NCI-H2196 (cell line): ENCODE data around the gene AIF1L.
"Not testable (repeated sequence)": the region's sequence is repeated elsewhere in the genome, so short reads cannot be mapped to it uniquely, and the experiment has no call there.

ENCODE experiments used
- DNase-seq: peaks from one replicate; lab custom pipeline; 2025; ENCODE audit not compliant: unreplicated experiment; lab: John Stamatoyannopoulos, UW

AIF1L gene

GRCh38 chr9:131097948-131098278, 1.6 kb downstream of the AIF1L start:
- DNase-seq = no peak

GRCh38 chr9:131098391-131099101, 2.2 kb downstream of the AIF1L start:
- no peak for DNase-seq

GRCh38 chr9:131099102-131099606, 2.8 kb downstream of the AIF1L start:
- no peak for DNase-seq

DNA sequence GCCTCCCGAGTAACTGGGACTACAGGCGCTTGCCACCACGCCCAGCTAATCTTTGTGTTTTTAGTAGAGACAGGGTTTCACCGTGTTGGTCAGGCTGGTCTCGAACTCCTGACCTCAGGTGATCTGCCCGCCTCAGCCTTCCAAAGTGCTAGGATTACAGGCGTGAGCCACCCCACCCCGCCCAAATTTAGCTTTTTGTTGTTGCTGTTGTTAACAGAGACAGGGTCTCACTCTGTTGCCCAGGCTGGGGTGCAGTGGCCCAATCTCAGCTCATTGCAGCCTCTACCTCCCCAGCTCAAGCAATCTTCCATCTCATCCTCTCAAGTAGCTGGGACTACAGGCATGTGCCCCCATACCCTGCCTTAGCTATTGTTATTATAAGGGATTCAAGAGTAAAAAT, 3.5 kb downstream of the AIF1L start:
- DNase-seq = not testable (repeated sequence)

GRCh38 chr9:131100445-131100844, 4.1 kb downstream of the AIF1L start:
- no peak for DNase-seq

DNA sequence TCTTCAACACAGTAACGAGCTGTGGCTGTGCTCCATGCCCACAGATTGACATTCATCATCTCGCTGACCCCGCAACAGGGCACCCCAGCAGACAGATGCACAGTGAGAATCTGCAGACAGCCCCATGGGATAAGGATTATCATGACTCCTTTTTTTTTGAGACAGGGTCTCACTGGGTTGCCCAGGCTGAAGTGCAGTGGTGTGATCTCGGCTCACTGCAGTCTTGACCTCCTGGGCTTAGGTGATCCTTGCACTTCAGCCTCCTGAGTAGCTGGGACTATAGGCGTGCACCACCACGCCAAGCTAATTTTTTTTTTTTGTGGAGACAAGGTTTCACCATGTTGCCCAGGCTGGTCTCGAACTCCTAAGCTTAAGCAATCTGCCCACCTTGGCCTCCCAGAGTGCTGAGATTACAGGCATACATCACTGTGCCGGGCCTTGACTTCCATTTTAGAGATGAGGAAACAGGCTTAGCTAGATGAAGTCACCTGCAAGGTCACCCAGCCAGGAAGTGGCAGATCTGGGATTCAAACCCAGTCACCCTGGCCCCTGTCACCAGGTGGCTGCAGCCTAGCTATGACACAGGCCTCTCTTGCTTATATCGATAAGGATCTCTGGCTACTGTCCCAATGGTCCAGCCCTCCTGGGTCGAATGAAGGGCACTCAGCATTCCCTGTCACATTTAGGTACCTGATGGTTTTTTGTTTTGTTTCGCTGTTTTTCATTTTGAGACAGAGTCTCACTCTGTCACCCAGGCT, 5.1 kb downstream of the AIF1L start:
- no peak for DNase-seq

GRCh38 chr9:131103024-131103423, 6.7 kb downstream of the AIF1L start:
- no peak for DNase-seq

- DNase-seq = no peak
Observed at GRCh38 chr9:131103535-131103934, 7.2 kb downstream of the AIF1L start.

DNA sequence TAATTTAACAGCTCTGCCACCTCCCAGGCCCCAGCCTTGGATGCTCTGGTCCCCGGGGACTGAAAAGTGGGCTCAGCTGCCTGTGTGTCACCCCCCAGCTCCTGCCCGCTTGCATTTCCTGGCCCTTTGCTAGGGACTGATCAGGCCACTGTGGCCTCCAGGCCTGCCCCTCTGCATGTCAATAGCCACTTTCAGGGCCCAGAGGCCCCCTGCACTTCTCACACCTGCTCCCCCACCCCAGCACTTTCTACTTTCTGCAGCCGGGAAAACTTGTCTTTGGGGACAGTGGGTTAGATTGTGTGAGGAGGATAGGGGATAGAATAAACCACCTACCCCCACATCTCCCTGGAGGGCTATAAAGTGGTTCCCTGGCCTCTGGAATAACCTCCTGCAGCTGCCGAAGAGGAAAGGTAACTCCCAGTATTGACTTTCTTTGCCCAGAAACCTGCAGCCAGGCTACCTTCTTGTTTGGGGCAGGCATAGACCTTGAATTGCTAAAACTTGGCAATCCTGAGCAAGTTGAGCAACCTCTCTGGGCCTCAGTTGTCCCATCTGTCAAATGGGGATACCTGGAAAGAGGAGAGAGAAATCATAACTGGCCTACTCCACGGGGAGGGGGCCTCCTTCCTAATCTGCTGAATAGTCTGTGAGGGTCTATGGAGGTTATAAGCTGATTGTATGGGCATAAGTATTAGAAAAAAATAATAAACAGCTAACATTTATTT, 7.8 kb downstream of the AIF1L start:
- no peak for DNase-seq

- DNase-seq = no peak
Observed at GRCh38 chr9:131105952-131106351, 9.6 kb downstream of the AIF1L start.

GRCh38 chr9:131107760-131108159, 11.4 kb downstream of the AIF1L start:
- DNase-seq = no peak

DNA sequence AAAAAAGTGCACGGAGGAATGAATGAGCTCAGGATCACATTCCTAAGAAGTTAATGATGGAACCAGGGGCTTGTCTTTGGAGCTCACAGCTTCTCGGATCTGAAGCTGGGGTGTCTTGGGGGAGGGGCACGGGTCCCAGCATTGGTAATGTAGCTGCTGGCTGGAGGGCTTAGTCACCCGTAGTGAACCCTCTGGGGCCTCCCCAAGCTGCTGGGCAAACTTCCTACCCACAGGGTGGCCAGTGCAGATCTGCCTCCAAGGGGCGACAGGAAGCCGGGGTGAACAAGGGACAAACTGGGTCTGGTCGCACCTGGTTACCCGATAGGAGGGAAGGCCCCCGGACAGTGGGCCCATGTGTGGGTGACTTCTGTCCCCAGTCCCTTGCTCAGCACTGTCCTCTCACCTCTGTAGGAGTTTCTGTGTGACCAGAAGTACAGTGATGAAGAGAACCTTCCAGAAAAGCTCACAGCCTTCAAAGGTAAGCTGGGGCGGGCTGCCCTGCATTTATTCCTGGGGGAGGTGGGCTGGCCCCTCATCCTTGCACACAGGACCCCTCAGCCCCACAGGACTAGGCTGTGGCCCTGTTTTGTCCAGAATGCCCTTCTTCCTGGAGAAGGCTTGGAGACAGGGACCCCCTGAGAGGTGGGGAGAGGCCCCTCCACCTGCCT, 15.0 kb downstream of the AIF1L start:
- DNase-seq = no peak

DNA sequence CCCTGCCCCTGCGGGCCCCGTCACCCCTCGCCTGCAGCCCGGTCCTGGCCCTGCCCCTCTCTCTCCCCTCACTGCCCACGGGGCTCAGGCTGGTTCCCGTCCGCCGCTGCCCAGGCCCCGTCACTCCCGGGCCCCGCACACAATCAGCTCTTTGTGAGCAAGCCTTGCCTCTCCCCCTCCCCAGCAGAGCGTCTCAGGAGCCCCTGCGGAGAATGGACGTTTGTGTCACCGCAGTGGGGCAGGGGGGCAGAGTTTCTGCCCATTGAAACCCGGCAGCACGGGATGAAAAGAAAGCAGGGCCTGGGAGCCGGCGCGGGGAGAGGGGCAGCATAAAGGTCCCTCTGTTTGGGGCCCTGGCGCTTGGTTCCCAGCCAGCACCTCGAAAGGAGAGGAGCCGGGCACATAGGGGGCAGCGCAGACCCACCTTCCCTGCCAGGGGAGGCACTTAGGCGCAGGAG, 15.6 kb downstream of the AIF1L start:
- no peak for DNase-seq

DNA sequence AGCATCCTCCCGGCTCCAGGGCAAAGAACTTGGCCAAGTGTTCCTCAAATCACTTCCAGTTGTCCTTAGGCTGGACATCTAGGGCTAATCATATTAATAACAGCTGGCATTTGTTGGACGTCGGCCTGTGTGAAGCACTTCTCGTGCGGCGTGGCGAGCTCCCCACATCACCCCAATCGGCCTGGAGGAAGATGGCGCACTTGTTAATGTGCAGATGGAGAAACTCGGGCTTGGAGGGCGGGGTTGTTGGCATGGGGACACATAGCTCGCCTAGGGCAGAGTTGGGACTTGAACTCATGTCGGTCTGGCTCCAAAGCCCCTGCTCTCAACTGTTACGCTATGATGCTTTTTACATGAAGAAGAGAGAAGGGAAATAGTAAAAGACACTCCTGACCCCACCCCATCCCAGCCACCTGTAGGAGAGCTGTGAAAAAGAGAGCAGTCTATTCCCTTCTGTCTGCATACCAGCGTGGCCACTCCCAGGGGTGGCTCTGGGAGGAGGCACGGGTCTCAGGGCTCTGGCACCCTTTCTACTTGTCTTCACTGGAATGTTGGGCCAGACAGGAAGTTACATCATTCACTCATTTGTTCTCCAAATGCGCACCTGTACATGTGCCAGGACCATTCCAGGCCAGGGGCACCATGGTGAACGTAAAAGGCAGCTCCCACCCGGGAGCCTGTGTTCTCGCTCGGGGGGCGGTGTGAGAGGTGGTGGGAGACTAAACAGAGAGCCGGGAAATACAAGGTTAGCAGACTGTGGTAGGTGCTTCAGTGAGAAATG, 16.2 kb downstream of the AIF1L start:
- DNase-seq = no peak

DNA sequence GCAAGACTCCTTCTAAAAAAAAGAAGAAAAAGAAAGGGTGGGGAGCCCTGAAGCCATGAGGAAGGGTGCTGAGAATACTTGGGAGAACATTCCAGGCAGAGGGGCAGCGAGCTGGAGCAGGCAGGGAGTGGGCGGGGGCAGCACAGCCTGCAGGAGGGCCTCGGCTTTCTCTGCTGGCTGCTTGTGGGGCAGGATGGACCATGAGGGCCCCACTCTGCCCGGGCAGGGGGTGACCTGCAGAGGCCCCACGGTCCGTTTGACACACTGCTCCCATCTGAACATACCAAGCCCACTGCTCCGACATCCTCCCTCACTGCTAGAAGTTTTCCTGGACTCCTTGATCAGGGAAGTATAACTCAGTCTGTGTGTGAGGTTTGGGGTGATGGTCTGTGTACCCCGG, 17.3 kb downstream of the AIF1L start:
- DNase-seq = no peak

- no peak for DNase-seq
Observed at GRCh38 chr9:131114084-131114535, 17.8 kb downstream of the AIF1L start.

GRCh38 chr9:131115360-131115742, 19.0 kb downstream of the AIF1L start:
- DNase-seq = not testable (repeated sequence)

DNA sequence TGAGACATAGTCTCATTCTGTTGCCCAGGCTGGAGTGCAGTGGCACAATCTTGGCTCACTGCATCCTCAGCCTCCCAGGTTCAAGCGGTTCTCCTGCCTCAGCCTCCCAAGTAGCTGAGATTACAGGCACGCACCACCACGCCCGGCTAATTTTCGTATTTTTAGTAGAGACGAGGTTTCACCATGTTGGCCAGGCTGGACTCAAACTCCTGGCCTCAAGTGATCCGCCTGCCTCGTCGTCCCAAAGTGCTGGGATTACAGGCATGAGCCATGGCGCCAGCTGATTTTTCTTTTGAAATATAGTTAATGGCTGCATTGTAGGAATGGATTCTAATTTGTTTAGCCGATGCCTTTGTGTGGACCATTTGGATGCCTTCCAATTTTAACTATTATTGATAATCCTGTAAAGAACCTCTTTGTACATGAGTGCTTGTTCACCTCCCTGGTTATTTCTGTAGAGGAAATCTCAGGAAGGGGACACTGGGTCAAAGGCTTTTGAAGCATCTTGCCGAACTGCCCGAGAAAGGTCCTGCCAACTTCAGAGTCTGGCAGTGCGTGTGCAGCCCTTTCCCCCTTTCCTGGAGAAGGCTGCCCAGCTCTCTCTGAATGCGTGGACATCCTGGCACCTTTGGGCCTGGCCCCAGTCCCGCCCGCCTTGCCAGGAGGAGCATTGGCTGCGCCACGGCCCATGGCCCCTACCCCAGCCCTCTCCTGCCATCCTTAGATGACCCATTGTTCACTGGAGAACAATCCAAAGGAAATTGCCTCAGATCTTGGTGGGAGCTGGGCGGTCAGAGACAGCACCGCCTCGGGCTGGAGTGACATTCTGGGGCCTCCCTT, 20.2 kb downstream of the AIF1L start:
- DNase-seq = no peak

GRCh38 chr9:131117121-131117761, 20.9 kb downstream of the AIF1L start:
- DNase-seq = no peak
